ENCODE results near the gene OSCAR.

The OSCAR gene

GRCh38 chr19:54100561-54100960, at the start of gene OSCAR:
TSS of gene OSCAR (minus strand) at chr19:54100803. CDS start at chr19:54100792, 11 bp downstream.
- DNase-seq (ENCODE audit: low spot score) = no peak

GRCh38 chr19:54149021-54149812, 48.6 kb upstream of the OSCAR start:
- no peak for DNase-seq (ENCODE audit: low spot score)

- DNase-seq (ENCODE audit: low spot score) = no peak
Measured at GRCh38 chr19:54148158-54148557, 47.6 kb upstream of the OSCAR start.

- DNase-seq (ENCODE audit: low spot score) = no peak
Measured at GRCh38 chr19:54147676-54148075, 47.1 kb upstream of the OSCAR start.

GRCh38 chr19:54145541-54146158, 45.0 kb upstream of the OSCAR start:
- DNase-seq (ENCODE audit: low spot score) = no peak

GRCh38 chr19:54142166-54142780, 41.7 kb upstream of the OSCAR start:
- no peak for DNase-seq (ENCODE audit: low spot score)

GRCh38 chr19:54141356-54141755, 40.8 kb upstream of the OSCAR start:
- no peak for DNase-seq (ENCODE audit: low spot score)

GRCh38 chr19:54138489-54139256, 38.1 kb upstream of the OSCAR start:
- DNase-seq (ENCODE audit: low spot score) = no peak

- DNase-seq (ENCODE audit: low spot score) = no peak
Measured at GRCh38 chr19:54137699-54138488, 37.3 kb upstream of the OSCAR start, which contains the start of gene CNOT3. TSS of gene CNOT3 (plus strand) at chr19:54137762. CDS start at chr19:54142979, 5,217 bp downstream.

GRCh38 chr19:54136864-54137698, 36.5 kb upstream of the OSCAR start:
- DNase-seq (ENCODE audit: low spot score) = peak; percentile 99

- no peak for DNase-seq (ENCODE audit: low spot score)
Measured at GRCh38 chr19:54136086-54136863, 35.7 kb upstream of the OSCAR start.

GRCh38 chr19:54133957-54134590, 33.5 kb upstream of the OSCAR start:
- no peak for DNase-seq (ENCODE audit: low spot score)

GRCh38 chr19:54133312-54133956, 32.8 kb upstream of the OSCAR start:
- DNase-seq (ENCODE audit: low spot score) = peak; percentile 78

- DNase-seq (ENCODE audit: low spot score) = no peak
Measured at GRCh38 chr19:54129617-54129996, 29.0 kb upstream of the OSCAR start.

GRCh38 chr19:54128796-54129616, 28.4 kb upstream of the OSCAR start:
- DNase-seq (ENCODE audit: low spot score) = no peak

GRCh38 chr19:54128441-54128725, 27.8 kb upstream of the OSCAR start:
- DNase-seq (ENCODE audit: low spot score) = no peak

- DNase-seq (ENCODE audit: low spot score) = no peak
Measured at GRCh38 chr19:54127688-54128440, 27.3 kb upstream of the OSCAR start.

Measured in left forelimb (tissue), 1 donor.